ENCODE data around the gene PICALM. TPM values are rescaled to one million over a fixed set of nuclear protein-coding genes. Genes with fewer than 3 reads are reported as not detected.

PICALM gene
- total RNA-seq, 1 donor from 2014 or later, result 125 TPM

- no peak for DNase-seq (ENCODE audit: low spot score)
- Mint-ChIP-seq H3K27ac (ENCODE audit: unreplicated experiment) (peak overlapping the region; percentile 48), H3K36me3 (ENCODE audit: low read depth, unreplicated experiment) (no peaks in the 10 kb centered on the region), H3K27me3 (ENCODE audit: unreplicated experiment) (peaks cover 3% of the 10 kb centered on the region), H3K4me3 (ENCODE audit: unreplicated experiment) (no peak overlapping the region), H3K9me3 (ENCODE audit: unreplicated experiment) (no peaks in the 10 kb centered on the region), H3K4me1 (ENCODE audit: unreplicated experiment) (peaks cover 4% of the 10 kb centered on the region)
- TF ChIP-seq CTCF (IDR thresholded peaks at IDR 0.05; ENCODE audit: unreplicated experiment), result no peak
Observed at GRCh38 chr11:86043765-86044503, 24.9 kb downstream of the PICALM start.

- peak; percentile 67 for DNase-seq (ENCODE audit: low spot score)
- Mint-ChIP-seq H3K9me3 (ENCODE audit: unreplicated experiment) (no peaks in the 10 kb centered on the region), H3K4me1 (ENCODE audit: unreplicated experiment) (peaks cover 4% of the 10 kb centered on the region), H3K27ac (ENCODE audit: unreplicated experiment) (peak overlapping the region; percentile 34), H3K27me3 (ENCODE audit: unreplicated experiment) (peaks cover 3% of the 10 kb centered on the region), H3K36me3 (ENCODE audit: low read depth, unreplicated experiment) (no peaks in the 10 kb centered on the region), H3K4me3 (ENCODE audit: unreplicated experiment) (no peak overlapping the region)
- peak; percentile 97 for TF ChIP-seq CTCF (IDR thresholded peaks at IDR 0.05; ENCODE audit: unreplicated experiment)
Observed at GRCh38 chr11:86041975-86042378, 26.9 kb downstream of the PICALM start.

GRCh38 chr11:86040919-86041850 is 27.7 kb downstream of the PICALM start:
- H3K27ac Mint-ChIP-seq (ENCODE audit: unreplicated experiment), result peak overlapping the region; percentile 34
- no peak for TF ChIP-seq CTCF (IDR thresholded peaks at IDR 0.05; ENCODE audit: unreplicated experiment)
- DNase-seq (ENCODE audit: low spot score), result no peak
- peaks cover 4% of the 10 kb centered on the region for H3K4me1 Mint-ChIP-seq (ENCODE audit: unreplicated experiment)
- H3K36me3 Mint-ChIP-seq (ENCODE audit: low read depth, unreplicated experiment), result no peaks in the 10 kb centered on the region
- no peaks in the 10 kb centered on the region for H3K9me3 Mint-ChIP-seq (ENCODE audit: unreplicated experiment)
- peaks cover 3% of the 10 kb centered on the region for H3K27me3 Mint-ChIP-seq (ENCODE audit: unreplicated experiment)
- no peak overlapping the region for H3K4me3 Mint-ChIP-seq (ENCODE audit: unreplicated experiment)

DNA sequence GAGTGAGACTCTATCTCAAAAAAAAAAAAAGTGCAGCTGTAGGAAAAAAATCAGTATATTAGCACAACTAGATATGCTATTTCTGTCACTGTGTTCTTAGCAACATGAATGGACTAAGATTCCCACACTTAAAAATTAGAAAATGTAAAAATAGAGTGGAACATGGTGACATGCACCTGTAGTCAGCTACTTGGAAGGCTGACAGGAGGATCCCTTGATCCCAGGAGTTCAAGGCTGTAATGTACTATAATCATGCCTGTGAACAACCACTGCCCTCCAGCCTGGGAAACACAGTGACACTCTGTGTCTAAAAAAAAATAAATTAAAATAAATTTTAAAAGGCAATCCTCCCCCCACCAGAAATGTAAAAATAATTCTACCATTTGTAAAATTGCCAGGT is 29.8 kb downstream of the PICALM start:
- Mint-ChIP-seq H3K4me1 (ENCODE audit: unreplicated experiment) (peaks cover 7% of the 10 kb centered on the region), H3K27ac (ENCODE audit: unreplicated experiment) (no peak overlapping the region), H3K36me3 (ENCODE audit: low read depth, unreplicated experiment) (no peaks in the 10 kb centered on the region), H3K4me3 (ENCODE audit: unreplicated experiment) (no peak overlapping the region), H3K9me3 (ENCODE audit: unreplicated experiment) (no peaks in the 10 kb centered on the region), H3K27me3 (ENCODE audit: unreplicated experiment) (peaks cover 1% of the 10 kb centered on the region)
- no peak for TF ChIP-seq CTCF (IDR thresholded peaks at IDR 0.05; ENCODE audit: unreplicated experiment)
- no peak for DNase-seq (ENCODE audit: low spot score)
